GM12873 (cell line): Measurements from ENCODE around the gene ZNF277.

ENCODE experiments used
- CTCF ChIP-seq: IDR thresholded peaks from 2 replicates; pipeline ENCODE4 v1.5.1; 2012; ENCODE audit warnings: low read depth, mild to moderate bottlenecking, moderate library complexity, low read length, control low read depth; ENCODE audit not compliant: insufficient read depth; ENCODE audit errors: missing control alignments

ZNF277 gene

GRCh38 chr7:112195717-112196116 lies 10.8 kb upstream of the ZNF277 start:
- no peak for TF ChIP-seq CTCF

- no peak for TF ChIP-seq CTCF
Measured at GRCh38 chr7:112197322-112197721, 9.2 kb upstream of the ZNF277 start.

- TF ChIP-seq CTCF: no peak
Measured at GRCh38 chr7:112199035-112199655, 7.3 kb upstream of the ZNF277 start.

GRCh38 chr7:112199672-112200071 lies 6.8 kb upstream of the ZNF277 start:
- TF ChIP-seq CTCF: no peak

GRCh38 chr7:112201411-112201810 lies 5.1 kb upstream of the ZNF277 start:
- no peak for TF ChIP-seq CTCF

GRCh38 chr7:112201839-112202238 lies 4.7 kb upstream of the ZNF277 start:
- no peak for TF ChIP-seq CTCF

- TF ChIP-seq CTCF: no peak
Measured at GRCh38 chr7:112202816-112203215, 3.7 kb upstream of the ZNF277 start.
